ENCODE measurements around the gene SWAP70. TPM values are rescaled to one million over a fixed set of nuclear protein-coding genes. Genes with fewer than 3 reads are reported as not detected.
A peak's percentile ranks its signal among the peaks of the same experiment; 100 is the strongest.

Gene SWAP70
- total and polyA plus RNA-seq, 9 of the 15 experiments (the other 6 are each of a cell fraction or from before 2014, with no cell fraction given), result 1.7 to 4.9 (median 3.9) TPM

GRCh38 chr11:9757809-9758636 is 94.1 kb downstream of the SWAP70 start (continued):
- TF ChIP-seq HINFP (tag; conservative IDR thresholded peaks at IDR 0.05; ENCODE audit: low read depth) (no peak), NFIX (CRISPR knock-in tag; IDR thresholded peaks at IDR 0.05; ENCODE audit: low read depth) (no peak), RREB1 (CRISPR knock-in tag; IDR thresholded peaks at IDR 0.05) (no peak), CAMTA2 (CRISPR knock-in tag; conservative IDR thresholded peaks at IDR 0.05) (no peak), CTCFL (IDR thresholded peaks at IDR 0.05; ENCODE audit: borderline replicate concordance, insufficient read depth, low read depth, low read length, poor library complexity, severe bottlenecking) (peak; percentile 16), CGGBP1 (CRISPR knock-in tag; IDR thresholded peaks at IDR 0.05) (no peak), CBFA2T2 (conservative IDR thresholded peaks at IDR 0.05) (no peak), NFXL1 (CRISPR knock-in tag; IDR thresholded peaks at IDR 0.05) (no peak), SNRNP70 (optimal IDR thresholded peaks at IDR 0.05; ENCODE audit: low read depth, low read length) (no peak), DPF2 (IDR thresholded peaks at IDR 0.05) (no peak; the same call in 1 of the 2 replicates), MAFK (IDR thresholded peaks at IDR 0.05; ENCODE audit: low read length) (peak; percentile 9; the same call in 1 of the 2 replicates), ZNF778 (CRISPR knock-in tag; IDR thresholded peaks at IDR 0.05) (no peak), ZNF197 (CRISPR knock-in tag; IDR thresholded peaks at IDR 0.05; ENCODE audit: low read depth) (no peak), TCF3 (CRISPR knock-in tag; IDR thresholded peaks at IDR 0.05) (no peak), DNMT1 (IDR thresholded peaks at IDR 0.05) (no peak), ZBTB17 (CRISPR knock-in tag; IDR thresholded peaks at IDR 0.05) (no peak), MTA3 (IDR thresholded peaks at IDR 0.05; ENCODE audit: borderline replicate concordance) (0 out of 2 replicates have a peak, but pooled peaks have one; percentile 44), ZNF384 (IDR thresholded peaks at IDR 0.05; ENCODE audit: low read depth, low read length) (no peak), ZNF140 (CRISPR knock-in tag; IDR thresholded peaks at IDR 0.05) (no peak)

Data from K562 (cell line).